SH-SY5Y (cell line): Measurements from ENCODE around the gene TMPRSS7.

Source experiments
- GATA2 ChIP-seq: IDR thresholded peaks from 2 replicates; pipeline ENCODE4 v1.6.1; 2011; ENCODE audit warnings: mild to moderate bottlenecking, low read depth, low read length
- GATA3 ChIP-seq: IDR thresholded peaks from 2 replicates; pipeline ENCODE4 v1.6.1; 2011; ENCODE audit warnings: low read depth, mild to moderate bottlenecking, low read length, moderate library complexity

The TMPRSS7 gene, protein sequence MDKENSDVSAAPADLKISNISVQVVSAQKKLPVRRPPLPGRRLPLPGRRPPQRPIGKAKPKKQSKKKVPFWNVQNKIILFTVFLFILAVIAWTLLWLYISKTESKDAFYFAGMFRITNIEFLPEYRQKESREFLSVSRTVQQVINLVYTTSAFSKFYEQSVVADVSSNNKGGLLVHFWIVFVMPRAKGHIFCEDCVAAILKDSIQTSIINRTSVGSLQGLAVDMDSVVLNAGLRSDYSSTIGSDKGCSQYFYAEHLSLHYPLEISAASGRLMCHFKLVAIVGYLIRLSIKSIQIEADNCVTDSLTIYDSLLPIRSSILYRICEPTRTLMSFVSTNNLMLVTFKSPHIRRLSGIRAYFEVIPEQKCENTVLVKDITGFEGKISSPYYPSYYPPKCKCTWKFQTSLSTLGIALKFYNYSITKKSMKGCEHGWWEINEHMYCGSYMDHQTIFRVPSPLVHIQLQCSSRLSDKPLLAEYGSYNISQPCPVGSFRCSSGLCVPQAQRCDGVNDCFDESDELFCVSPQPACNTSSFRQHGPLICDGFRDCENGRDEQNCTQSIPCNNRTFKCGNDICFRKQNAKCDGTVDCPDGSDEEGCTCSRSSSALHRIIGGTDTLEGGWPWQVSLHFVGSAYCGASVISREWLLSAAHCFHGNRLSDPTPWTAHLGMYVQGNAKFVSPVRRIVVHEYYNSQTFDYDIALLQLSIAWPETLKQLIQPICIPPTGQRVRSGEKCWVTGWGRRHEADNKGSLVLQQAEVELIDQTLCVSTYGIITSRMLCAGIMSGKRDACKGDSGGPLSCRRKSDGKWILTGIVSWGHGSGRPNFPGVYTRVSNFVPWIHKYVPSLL

DNA sequence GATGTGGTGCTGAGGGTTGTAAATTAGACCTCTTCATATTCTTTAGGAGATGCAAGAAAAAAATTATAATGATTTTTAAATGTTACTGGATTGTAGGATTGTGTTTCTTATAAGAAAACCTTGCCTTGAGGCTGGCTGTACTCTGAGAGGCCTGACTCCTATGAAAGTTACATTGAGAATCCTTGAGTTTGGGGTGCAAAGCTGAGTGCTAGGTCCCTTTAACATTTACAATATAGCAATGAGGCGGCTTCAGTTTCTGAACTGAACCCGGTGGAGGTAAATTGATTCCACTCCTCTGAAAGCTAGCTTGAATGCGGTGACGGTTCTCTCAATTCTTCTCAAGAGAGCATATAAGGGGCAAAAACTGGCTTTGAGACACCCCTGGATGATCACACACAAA, at the start of gene TMPRSS7:
TSS of gene TMPRSS7 (plus strand) at position 301 of the 400 bp plus-strand sequence. CDS start 110 bp downstream, outside the sequence.
- TF ChIP-seq GATA2 (no peak), GATA3 (no peak)

DNA sequence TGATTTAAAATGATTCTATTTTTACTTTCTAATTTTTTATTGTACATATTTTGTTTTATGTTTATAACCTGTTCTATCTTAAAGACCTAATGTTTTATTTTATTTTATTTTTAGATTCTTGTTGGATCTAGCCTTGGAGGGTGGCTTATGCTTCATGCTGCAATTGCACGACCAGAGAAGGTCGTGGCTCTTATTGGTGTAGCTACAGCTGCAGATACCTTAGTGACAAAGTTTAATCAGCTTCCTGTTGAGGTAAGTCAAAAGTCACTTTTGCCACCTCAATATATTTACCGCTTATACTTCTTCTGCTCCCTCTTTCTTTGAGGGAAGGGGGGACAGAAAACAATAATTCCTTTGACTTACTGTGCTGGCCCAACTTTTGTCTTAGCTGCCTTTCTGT, 47.7 kb upstream of the TMPRSS7 start:
- no peak for TF ChIP-seq GATA2

DNA sequence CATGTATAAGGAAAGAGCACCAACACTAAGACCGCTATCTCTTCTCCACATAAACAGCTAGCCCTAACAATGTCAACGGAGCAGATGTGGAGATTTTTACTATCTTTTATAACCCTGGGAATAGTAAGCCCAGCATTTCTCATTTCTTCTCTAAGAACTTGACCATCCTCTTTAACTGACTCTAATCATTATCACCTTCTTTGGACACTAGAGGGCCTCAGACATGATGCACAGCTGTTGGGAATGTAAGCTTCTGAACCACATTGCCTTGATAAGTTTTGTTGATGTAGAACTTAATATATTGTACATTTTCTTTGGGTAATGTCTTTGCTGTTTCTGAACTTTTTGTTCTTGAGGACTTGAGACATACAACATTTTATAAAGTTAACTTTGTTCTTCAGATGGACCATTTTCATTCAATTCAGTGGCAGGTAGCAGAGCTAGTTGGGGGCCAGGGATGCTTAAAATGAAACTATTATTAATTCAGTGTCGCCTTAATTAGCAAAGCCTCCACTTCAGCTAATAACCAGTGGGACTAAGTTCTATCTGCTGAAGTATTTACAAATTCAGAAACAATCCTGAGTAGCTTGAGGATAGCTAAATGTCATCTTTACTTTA, 45.4 kb upstream of the TMPRSS7 start:
- TF ChIP-seq GATA2 (no peak), GATA3 (no peak)

DNA sequence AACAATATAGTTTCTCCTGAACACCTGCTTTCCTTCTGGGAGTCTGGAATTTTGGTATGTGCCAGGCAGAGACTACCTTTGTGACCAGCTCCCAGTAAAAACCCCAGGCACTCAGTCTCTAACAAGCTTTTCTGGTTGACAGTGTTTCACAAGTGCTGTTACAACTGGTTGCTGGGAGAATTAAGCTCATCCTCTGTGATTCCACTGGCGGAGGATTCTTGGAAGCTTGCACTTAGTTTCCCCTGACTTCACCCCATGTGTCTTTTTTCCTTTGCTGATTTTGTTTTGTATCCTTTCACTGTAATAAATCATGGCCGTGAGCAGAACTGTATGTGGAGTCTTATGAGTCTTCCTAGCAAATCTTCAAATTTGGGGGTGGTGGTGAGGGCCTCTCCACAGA, 41.5 kb upstream of the TMPRSS7 start:
- TF ChIP-seq GATA3 (no peak), GATA2 (no peak)

DNA sequence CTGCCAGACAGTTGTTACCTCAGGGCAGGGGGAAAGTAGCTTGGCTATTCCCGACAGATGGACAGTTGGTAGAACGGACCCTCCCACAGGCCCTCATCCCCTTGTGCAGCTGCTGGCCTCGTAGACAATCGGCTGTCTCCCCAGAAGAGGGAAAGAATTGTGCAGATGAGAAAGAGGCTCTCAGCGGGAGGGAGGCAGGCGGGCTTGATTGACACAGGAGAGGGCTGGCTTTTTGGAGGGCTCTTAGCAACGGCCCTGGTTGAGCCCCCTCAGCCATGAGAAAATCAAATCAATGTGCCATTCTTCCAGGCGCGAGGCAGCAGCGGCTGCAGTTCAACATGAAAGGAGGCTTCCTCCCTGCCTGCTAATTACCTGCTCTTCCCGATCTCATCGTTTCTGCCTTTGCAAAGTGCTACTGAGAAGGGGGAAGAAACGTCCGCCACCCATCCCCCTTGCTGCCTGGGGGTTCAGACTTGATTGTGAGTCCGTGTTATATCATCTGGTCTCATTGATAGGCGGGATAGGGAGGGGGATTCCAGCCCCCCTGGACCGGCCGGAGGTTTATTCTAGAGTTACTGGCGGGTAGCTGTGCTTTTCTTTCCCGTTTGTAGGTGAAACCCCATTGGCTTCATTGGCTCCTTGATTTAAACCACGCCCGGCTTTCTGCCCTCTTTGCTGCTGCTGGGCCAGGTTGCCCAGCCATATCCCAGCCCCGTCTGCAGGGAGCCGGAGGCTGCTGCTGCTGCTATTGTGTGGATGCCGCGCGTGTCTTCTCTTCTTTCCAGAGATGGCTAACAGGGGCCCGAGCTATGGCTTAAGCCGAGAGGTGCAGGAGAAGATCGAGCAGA, 35.7 kb upstream of the TMPRSS7 start, which contains the start of gene TAGLN3:
TSS of gene TAGLN3 (plus strand) at position 287 of the 848 bp plus-strand sequence. CDS start at position 788, 501 bp downstream.
- TF ChIP-seq GATA3 (no peak), GATA2 (peak; percentile 30; the same call in 1 of the 2 replicates)

DNA sequence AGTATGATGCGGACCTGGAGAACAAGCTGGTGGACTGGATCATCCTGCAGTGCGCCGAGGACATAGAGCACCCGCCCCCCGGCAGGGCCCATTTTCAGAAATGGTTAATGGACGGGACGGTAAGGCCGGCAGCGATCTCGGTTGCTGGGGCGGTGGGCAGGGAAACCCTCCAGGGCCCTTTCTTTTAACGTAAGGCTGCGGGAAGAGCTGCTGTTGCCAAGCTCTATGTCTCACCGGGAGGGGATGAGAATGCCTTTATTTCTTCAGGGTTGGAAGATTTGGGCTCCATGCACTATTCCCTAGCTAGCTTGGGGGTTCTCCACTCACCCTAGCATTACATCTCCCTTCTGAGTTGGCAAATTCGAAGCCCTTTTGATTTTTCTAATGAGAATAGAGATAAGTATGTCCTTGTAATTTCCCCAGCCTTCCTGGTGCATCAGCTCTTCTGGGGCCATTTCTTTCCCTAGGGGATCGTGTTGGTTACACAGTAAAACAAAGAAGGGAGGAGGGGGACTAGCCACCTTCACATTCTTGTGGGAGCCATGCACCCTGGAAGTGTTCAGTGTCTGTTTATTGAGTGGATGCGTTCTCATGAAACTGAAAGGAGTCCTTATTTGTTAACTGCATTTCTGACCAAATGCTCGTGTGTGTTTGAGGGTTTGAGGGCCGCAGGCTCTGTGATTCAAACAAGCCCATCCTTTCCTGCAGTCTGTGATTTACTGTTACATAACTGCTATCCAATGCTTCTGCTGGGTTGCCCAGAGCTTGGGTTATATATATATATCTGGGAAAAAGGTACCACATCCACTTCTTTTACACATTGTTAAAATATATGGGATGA, 34.8 kb upstream of the TMPRSS7 start:
- TF ChIP-seq GATA2 (no peak), GATA3 (no peak)

DNA sequence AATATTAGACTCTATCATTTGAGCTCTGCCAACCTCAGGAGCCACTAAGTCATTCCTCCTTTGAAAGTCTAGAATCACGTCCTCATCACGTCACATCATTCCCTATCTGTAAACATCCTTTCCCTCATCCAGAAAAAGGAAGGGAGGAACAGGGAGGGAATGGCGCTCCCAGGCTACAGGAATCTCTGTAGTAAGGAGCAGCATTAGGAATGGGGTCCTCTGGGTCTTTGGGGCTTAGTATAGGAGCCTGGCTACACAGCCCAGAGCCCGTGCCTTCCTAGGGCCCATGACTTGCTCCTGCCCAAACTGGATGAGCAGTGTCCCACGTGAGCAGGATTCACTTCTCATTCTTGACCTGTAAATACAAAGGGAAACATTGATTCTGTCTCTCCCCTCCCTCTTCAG, 34.2 kb upstream of the TMPRSS7 start:
- TF ChIP-seq GATA3 (no peak), GATA2 (no peak)

DNA sequence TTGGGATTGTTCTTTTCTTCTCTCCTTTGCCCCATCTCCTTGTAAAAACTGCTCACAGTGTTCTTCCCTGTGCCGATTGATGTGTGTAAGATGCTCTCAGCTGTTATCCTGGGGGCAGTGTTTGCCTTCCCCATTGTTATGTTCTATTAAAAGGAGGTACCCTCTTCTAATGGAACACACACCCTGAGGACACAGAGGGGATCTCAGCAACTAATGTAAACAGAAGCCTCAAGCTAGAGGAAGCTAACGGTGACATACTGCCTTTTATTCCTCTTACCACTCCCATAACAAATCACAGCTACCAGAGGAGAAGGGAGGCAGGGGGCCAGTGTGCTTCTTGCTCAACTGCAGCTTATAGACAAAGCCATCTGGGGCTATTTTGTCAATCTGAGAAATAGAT, 33.6 kb upstream of the TMPRSS7 start:
- no peak for TF ChIP-seq GATA2
- no peak for TF ChIP-seq GATA3

DNA sequence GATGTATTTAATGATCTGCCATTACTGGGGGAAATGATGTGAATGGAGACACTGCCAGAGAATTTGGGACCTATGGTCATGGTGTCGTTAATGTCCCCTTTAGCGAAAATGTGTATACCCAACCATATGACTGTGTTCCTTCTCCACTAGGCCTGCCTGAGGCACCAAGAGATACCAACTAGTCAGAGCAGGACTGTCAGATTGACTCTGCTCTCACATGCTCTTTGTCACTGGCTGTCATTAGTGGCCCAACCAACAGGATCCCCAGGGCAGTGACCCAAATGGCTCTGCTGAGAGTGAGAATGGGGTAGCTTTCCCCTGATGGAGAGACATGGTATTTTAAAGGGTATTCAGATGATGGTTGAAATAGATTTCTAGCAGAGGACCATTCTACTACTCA, 33.0 kb upstream of the TMPRSS7 start:
- TF ChIP-seq GATA2, result no peak
- TF ChIP-seq GATA3, result no peak

DNA sequence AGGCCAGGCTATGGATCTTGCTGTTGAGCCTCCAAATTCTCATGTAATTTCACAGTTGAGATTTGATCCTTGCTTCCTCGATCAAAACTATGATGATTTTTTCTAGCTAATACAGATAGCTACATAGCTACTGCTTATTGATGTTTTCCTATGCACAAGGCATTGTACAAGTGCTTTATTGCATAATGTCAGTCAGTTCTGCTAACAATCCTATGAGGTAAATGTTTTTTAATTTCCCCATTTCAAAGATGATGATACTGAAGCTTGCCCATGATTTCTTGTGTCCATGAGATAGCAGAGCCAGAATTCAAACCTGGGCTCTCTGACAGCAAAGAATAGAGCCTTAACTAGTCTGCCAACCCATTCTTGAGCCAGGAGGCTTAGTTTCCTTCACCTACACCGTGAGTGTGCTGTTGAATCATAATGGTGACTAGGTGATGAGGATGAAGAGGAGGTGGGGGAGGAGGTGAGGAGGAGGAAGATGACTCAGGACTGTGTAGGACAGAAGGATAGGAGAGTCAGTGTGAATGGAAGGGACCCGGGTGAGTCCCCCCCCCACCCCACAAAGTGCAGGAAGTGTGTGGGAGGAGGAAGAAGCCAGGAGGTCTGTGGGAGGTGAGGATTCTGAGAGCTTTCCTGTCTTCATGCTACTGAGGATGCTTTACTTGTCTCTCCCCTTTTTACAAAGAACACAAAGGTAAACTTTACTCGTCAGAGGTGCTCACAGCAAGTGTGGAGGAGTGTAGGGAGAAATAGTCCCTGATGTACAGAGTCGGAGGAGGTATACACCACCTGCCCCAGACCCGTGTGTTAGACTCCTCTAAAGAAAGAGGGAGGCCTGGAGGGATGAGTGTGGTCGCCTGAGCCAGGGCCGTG, 32.2 kb upstream of the TMPRSS7 start:
- TF ChIP-seq GATA2 (no peak), GATA3 (no peak)

DNA sequence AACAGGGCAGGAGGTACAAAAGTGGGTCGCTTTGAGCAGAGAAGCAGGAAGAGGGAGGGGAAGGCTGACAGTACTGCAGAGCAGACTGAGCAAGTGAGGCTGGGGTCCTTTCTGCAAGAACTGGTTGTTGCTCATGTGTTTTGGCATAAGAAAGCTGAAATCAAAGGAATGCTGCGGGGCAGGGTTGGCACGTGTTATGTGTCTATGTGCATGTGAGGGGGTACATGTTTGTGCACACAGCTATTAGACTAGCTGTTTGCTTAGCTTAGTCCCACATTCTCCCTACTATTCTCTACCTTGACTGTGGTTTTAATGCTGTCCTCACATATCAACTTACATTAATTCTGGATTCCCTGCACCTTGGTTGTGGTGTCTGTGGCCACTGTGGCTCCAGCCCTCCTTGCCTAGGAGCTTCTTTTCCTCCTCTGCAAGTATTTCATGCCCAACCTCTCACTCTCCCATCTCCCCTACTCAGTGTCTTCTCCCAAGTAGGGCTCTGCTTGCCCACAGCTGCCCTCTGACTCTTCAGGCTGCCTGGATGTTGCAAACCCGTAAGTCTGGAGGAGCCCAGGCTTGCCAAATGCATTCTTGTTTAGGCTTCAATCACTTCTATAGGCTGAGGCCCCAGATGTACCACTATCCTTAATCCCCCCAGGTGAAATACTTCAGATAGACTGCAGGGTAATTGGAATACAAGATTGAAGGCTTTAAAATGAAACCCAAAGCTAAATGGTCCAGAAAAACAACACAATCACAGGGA, 31.0 kb upstream of the TMPRSS7 start:
- TF ChIP-seq GATA3 (no peak), GATA2 (no peak)

DNA sequence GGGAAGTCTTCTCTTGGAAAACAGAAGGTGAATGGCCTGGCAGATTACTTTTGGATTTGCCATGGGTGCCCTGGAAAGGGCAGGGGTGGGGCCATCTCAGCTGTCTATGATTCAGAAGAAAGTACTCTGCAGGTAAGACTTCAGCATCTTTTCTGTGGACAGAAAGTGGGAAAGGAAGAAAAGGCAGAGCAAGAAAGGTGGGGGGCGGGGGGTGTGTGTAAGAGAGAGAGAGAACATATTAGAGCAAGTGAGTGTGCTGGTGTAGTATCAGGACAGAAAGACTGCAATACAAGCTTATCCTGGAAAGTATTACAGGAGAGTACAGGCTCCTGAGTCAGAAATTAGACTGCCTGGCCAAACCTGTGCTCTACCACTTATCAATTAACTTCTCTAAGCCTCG, 30.3 kb upstream of the TMPRSS7 start:
- TF ChIP-seq GATA3 (no peak), GATA2 (no peak)
